ENCODE results near the gene FKBP11.
"Not testable (repeated sequence)": the region's sequence is repeated elsewhere in the genome, so short reads cannot be mapped to it uniquely, and the experiment has no call there.

The FKBP11 gene

GRCh38 chr12:48910196-48910595 lies 15.1 kb downstream of the FKBP11 start:
- DNase-seq (ENCODE audit: low read depth in 2 of 3, low spot score in 1 of 3), result no peak

- DNase-seq (ENCODE audit: low read depth in 2 of 3, low spot score in 1 of 3), result not testable (repeated sequence)
These were observed 15.6 kb downstream of the FKBP11 start for GRCh38 chr12:48909698-48910097.

DNA sequence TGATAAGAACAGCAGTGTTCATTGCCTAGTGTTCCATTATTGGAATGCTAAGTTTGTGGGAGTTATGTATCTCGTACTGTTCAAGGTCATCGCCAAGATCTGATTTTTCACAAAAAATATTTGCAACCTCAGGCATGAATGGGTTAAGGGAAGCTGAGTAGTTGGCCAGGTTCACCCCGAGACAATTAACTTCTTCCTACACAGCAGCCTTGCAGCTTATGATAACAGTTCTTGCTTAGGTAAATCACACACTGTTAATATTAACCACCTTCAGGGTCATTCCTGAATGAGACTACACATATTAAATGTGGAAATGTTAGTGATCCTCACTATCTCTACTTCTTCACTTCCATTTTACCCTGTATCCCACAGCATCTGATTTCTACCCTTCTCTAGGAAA lies 18.0 kb downstream of the FKBP11 start:
- no peak for DNase-seq (ENCODE audit: low read depth in 2 of 3, low spot score in 1 of 3)

DNA sequence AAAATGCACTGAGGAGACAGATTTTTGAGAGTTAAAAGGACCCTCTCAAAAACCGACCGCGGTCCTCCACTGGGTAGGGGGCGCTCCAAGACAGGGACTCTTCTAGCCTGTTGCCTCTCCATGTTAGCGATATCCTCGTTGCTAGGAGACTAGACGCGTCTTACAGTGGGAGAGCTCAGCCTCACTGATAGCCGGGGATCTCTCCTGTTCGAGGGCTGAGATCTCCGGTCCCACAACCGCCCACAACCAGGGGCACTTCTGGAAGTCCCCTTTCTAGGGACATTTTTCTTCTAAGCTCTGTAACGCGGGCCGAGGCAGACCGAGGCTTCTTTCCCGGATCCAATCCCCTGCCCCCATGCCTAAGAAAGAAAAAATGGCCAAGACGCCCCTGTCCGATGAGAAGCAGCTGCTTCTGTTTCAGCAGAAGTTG lies 21.3 kb downstream of the FKBP11 start:
- peak; percentile 68 to 90 (median 77) for DNase-seq (ENCODE audit: low read depth in 2 of 3, low spot score in 1 of 3)

- DNase-seq (ENCODE audit: low read depth in 2 of 3, low spot score in 1 of 3), result no peak
These were observed 21.8 kb downstream of the FKBP11 start for GRCh38 chr12:48903363-48903981.

GRCh38 chr12:48901278-48901677 lies 24.0 kb downstream of the FKBP11 start:
- no peak for DNase-seq (ENCODE audit: low read depth in 2 of 3, low spot score in 1 of 3)

- DNase-seq (ENCODE audit: low read depth in 2 of 3, low spot score in 1 of 3), result no peak
These were observed 25.6 kb downstream of the FKBP11 start for GRCh38 chr12:48899651-48900050.

DNA sequence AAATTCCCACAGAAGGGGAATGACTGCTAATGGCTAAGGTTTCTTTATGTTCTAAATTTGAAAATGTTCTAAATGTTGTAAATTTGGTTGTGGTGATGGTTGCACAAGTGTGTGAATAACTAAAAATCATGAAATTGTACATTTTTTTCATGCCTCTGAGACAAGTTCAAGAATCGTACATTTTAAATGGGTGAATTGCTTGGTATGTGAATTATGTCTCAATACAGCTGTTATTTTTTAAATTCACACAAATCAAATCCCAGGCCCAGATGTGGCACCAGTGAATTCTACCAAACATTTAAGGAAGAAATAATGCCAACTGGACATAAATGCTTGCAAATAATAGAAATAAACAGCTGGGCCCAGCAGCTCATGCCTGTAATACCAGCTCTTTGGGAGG lies 31.0 kb downstream of the FKBP11 start:
- no peak for DNase-seq (ENCODE audit: low read depth in 2 of 3, low spot score in 1 of 3)

GRCh38 chr12:48890657-48891418 lies 34.5 kb downstream of the FKBP11 start:
- DNase-seq (ENCODE audit: low read depth in 2 of 3, low spot score in 1 of 3), result peak; percentile 56 to 76 (median 69)

- no peak for DNase-seq (ENCODE audit: low read depth in 2 of 3, low spot score in 1 of 3)
These were observed 35.6 kb downstream of the FKBP11 start for GRCh38 chr12:48889679-48890078.

DNA sequence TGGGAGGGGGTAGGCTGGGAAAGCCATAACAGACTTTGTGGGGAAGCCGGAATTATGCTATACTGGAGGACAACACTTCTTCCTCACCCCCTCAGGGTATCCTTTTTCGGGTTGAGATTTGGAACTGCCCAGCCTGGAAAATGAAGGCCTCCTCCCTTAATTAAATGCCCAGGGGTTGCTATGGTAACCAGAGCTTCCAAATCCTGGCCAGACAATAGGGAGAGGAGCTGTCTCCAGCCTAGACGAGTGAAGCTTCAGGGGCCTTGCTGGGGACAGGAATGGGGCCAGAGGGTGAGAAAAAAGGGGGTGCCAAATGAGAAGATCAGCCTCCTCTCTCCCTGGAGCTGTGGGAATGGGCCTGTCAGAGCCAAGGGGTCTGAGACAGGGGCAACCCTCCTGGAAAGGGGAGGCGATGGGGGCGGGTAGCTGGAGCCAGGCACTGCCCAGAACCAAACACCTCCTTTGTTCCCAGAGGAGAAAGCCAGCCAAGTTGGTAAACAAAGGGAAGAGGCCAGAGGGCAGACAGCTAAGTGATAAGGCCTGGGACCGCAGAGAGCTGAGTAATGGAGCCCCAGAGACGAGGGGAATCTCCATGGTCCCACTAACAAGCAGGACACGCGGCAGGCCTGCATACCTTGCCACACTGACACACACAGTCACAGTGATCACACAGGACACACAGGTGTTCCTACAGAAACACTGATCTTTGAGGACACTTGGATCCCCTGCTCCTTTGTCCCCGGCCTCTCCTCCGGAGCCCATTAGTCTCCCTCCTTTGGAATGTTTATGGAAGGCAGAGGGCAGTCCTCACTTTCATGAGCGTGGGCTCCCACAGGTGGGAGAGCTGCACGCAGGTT lies 41.8 kb downstream of the FKBP11 start:
- no peak for DNase-seq (ENCODE audit: low read depth in 2 of 3, low spot score in 1 of 3)

GRCh38 chr12:48882972-48883304 lies 42.4 kb downstream of the FKBP11 start:
- DNase-seq (ENCODE audit: low read depth in 2 of 3, low spot score in 1 of 3), result no peak

DNA sequence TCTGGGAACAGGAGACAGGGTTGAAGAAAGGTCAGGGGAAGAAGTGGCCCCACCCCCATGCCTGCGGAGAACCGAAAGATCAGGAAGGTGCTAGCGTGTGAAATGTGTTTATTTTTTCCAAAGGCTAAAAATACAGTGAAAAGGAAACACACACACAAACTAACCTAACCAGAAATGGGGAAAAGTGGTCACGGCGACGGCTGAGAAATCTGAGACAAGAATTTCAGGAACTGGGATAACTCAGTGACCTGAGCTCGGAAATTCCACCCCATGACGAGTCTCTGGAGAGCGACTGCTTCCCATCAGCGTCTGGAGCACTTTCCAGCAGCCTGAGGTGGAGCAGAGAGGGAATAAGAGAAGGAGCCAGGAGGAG lies 43.0 kb downstream of the FKBP11 start:
- no peak for DNase-seq (ENCODE audit: low read depth in 2 of 3, low spot score in 1 of 3)

DNA sequence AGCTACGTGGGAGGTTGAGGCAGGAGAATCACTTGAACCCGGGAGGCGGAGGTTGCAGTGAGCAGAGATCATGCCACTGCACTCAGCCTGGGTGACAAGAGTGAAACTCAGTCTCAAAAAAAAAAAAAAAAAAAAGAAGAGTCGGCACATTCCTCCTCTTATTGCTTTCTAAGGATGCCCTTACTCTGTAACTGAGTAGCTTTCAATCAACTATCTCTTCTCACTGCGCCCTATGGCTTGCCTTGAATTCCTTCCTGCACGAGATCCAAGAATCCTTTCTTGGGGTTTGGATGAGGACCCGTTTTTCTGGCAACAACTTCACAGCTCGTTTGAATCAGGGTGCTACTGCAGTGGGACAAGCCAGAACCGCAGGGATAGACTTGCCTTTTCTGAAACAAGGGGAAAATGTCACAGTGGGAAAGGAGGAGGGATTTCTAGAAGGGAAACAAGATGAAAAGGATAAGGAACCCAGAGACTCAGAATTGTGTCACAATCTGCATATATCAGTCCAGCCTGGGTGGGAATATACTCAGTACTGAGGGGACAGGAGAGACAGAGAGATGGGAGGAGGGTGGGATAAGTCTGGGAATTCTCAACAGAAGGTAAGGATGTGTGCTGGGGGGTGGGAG lies 43.5 kb downstream of the FKBP11 start:
- no peak for DNase-seq (ENCODE audit: low read depth in 2 of 3, low spot score in 1 of 3)

- no peak for DNase-seq (ENCODE audit: low read depth in 2 of 3, low spot score in 1 of 3)
These were observed 44.6 kb downstream of the FKBP11 start for GRCh38 chr12:48880647-48881046.

DNA sequence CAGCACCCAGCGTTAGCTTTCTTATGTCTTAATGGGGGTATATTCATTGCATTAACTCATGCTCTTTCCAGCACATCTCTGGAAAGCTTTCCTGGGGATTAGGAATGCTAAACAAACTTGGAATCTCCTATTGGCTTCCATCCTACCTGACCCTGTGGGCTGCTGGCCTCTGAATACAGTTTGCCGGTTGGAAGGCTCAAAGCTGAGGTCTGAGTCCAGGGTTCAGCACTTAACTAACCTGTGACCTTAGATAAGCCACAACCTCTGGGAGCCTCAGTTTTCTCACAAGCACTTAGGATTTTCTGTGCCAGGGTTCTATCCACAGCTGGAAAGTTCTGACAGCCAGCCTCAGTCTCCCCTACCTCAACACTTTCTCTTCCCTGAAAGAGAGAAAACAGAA lies 46.7 kb downstream of the FKBP11 start:
- DNase-seq (ENCODE audit: low read depth in 2 of 3, low spot score in 1 of 3), result no peak

- no peak for DNase-seq (ENCODE audit: low read depth in 2 of 3, low spot score in 1 of 3)
These were observed 49.3 kb downstream of the FKBP11 start for GRCh38 chr12:48875944-48876515.

DNA sequence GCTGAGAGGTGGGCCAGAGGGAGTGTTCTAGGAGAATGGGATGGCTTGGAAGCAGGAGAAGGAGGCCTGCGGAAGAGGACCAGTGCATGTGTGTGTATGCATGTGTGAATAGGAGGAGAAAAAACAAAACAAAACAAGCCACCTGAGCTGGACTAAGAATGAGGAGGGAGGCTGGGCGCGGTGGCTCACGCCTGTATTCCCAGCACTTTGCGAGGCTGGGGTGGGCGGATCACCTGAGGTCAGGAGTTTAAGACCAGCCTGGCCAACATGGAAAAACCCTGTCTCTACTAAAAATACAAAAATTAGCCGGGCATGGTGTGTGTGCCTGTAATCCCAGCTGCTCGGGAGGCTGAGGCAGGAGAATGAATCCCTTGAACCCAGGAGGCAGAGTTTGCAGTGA lies 51.8 kb downstream of the FKBP11 start:
- not testable (repeated sequence) for DNase-seq (ENCODE audit: low read depth in 2 of 3, low spot score in 1 of 3)

DNA sequence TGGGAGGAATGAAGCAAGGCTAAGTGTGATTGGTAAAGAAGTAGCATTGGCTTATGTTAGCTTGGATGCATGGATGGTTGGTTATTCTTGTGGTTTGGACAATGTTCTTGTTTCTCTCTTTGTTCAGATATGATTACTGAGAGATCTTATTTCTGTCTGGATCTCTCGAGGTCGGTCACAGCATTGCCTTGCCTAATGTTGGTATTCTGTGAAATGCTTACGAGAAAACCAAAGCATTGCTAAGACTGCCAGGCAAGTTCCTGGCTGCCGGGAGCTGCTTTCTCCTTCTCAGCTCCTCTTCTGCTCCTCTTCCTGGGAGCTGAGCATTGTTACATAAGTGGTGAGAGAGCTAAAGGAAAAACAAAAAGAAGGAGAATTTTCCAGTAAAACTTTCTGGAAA lies 52.2 kb downstream of the FKBP11 start:
- DNase-seq (ENCODE audit: low read depth in 2 of 3, low spot score in 1 of 3), result no peak

Data from stimulated activated CD4-positive, alpha-beta T cell treated with anti-CD3 and anti-CD28 coated beads, Interleukin-12 subunit alpha, Interleukin-12 subunit beta, amount 100 ng/mL, for 48 hours (primary cell).